ENCODE measurements around the gene NDUFA6.
"Not testable (repeated sequence)": the region's sequence is repeated elsewhere in the genome, so short reads cannot be mapped to it uniquely, and the experiment has no call there.

Gene NDUFA6

DNA sequence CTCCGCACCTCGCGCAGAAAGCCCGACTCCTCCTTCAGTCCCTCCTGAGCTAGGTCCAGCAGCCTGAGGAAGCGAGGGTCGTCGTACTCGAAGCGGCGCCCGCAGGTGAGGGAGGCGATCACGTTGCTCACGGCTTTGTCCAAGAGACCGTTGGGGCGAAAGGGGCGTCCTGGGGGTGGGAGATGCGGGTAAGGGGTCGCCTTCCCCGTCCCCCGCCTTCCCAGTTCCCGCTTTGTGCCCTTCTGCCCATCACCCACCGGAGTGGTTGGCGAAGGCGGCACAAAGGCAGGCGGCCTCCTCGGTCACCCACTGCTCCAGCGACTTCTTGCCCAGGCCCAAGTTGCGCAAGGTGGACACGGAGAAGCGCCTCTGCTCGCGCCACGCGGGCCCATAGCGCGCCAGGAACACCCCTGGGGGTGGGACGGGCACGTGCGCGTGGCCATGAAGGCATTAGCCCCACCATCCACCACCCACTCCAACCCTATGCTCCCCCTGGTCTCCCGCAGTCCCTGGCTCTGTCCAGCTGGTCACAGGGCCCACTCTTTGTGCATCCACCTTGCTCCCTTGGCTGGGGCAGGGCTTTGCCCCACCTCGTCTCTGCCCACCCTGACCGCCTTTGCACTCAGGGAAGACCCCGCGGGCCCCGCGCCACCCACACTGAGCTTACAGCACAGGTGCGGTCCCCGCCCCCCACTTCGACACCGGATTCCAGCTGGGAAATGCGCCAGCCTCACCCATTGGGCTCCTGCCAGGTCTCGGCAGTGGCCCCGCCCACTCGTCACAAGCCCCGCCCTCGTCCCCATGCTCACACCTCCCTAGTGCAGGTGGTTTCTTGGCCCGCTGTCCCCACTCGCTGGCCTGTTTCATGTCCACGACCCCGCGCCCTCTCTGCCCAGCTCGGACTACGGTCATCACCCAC lies 38.5 kb upstream of the NDUFA6 start:
- H3K4me1 ChIP-seq (ENCODE audit: control insufficient read depth, insufficient read depth, low read length); H3K9ac ChIP-seq (ENCODE audit: low read length); H3K36me3 ChIP-seq (ENCODE audit: control insufficient read depth, insufficient read depth, low read length); H3K27me3 ChIP-seq (ENCODE audit: control insufficient read depth, insufficient read depth, low read length); H3K4me3 ChIP-seq (ENCODE audit: low read length); H3K27ac ChIP-seq (ENCODE audit: low read depth, low read length): not testable (repeated sequence)

DNA sequence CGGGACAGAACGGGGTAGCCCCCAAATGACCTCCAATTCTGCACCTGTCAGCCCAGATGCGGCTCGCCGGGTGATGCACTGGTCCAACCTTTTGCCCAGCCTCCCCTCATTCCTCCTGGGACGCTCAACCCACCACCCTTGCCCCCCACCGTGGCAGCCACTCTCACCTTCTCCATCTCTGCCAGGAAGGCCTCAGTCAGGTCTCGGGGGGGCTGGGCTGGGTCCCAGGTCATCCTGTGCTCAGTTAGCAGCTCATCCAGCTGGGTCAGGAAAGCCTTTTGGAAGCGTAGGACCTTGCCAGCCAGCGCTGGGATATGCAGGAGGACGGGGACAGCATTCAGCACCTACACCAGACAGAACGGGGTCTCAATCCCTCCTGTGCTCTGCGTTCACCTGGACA lies 37.4 kb upstream of the NDUFA6 start:
- H3K27me3 ChIP-seq (ENCODE audit: control insufficient read depth, insufficient read depth, low read length); H3K9ac ChIP-seq (ENCODE audit: low read length); H3K4me3 ChIP-seq (ENCODE audit: low read length); H3K4me1 ChIP-seq (ENCODE audit: control insufficient read depth, insufficient read depth, low read length); H3K27ac ChIP-seq (ENCODE audit: low read depth, low read length); H3K36me3 ChIP-seq (ENCODE audit: control insufficient read depth, insufficient read depth, low read length): not testable (repeated sequence)

DNA sequence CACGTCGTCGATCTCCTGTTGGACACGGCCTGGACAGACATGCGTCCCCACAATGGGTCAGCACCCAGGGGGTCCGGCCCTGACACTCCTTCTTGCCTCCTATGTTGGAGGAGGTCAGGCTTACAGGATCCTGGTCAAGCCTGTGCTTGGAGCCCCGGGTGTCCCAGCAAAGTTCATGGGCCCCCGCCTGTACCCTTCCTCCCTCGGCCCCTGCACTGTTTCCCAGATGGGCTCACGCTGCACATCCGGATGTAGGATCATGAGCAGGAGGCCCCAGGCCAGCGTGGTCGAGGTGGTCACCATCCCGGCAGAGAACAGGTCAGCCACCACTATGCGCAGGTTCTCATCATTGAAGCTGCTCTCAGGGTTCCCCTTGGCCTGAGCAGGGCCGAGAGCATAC lies 37.0 kb upstream of the NDUFA6 start:
- Histone ChIP-seq H3K36me3 (ENCODE audit: control insufficient read depth, insufficient read depth, low read length) (no peaks in the 10 kb centered on the region), H3K4me3 (ENCODE audit: low read length) (no peak overlapping the region), H3K9ac (ENCODE audit: low read length) (no peak overlapping the region), H3K4me1 (ENCODE audit: control insufficient read depth, insufficient read depth, low read length) (no peaks in the 10 kb centered on the region), H3K27ac (ENCODE audit: low read depth, low read length) (no peak overlapping the region), H3K27me3 (ENCODE audit: control insufficient read depth, insufficient read depth, low read length) (no peaks in the 10 kb centered on the region)

DNA sequence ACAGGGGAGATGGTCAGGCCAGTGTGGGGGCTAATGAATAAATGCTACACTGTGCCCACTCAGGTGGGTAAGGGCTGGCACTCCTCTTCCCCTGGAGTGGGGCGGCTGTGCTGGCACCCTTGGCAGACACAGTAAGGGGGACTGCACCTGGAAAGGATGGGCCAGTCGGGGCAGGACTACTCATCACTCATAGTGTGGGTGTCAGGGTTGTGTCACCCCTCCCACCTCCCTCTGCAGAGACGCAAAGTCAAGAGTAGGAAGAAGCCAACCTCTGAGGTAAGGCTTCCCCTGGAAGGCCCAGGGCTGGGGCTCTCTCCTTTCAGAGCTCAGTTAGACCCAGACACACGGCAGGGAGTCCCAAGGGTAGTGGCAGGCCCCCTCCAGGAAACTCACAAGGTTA lies 33.0 kb upstream of the NDUFA6 start:
- H3K4me1 ChIP-seq (ENCODE audit: control insufficient read depth, insufficient read depth, low read length); H3K36me3 ChIP-seq (ENCODE audit: control insufficient read depth, insufficient read depth, low read length); H3K27me3 ChIP-seq (ENCODE audit: control insufficient read depth, insufficient read depth, low read length); H3K4me3 ChIP-seq (ENCODE audit: low read length); H3K27ac ChIP-seq (ENCODE audit: low read depth, low read length); H3K9ac ChIP-seq (ENCODE audit: low read length): not testable (repeated sequence)

DNA sequence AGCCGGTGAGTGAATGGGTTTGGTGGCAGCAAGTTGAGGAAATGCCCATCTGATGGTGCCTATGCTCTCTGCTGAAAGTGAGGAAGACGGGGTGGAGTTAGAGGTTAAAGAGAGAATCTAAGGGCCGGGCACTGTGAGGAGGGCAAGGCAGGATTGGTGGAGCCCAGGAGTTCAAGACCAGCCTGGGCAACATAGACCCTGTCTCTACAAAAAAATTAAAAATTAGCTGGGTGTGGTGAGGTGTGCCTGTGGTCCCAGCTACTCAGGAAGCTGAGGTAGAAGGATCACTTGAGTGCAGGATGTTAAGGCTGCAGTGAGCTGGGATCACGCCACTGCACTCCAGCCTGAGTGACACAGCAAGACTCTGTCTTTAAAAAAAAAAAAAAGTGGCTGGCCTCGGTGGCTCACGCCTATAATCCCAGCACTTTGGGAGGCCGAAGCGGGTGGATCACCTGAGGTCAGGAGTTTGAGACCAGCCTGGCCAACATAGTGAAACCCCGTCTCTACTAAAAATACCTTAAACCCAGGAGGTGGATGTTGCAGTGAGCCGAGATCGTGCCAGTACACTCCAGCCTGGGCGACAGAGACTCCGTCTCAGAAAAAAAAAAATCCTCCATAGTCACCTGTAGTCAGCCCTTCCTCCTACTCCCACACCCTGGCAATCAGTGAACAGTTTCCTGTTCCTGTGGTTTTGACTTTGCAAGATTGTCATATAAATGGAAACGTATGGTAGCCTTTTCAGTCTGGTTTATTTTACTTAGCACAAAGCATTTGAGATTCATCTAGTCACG lies 29.9 kb upstream of the NDUFA6 start:
- H3K4me1 ChIP-seq (ENCODE audit: control insufficient read depth, insufficient read depth, low read length); H3K36me3 ChIP-seq (ENCODE audit: control insufficient read depth, insufficient read depth, low read length); H3K9ac ChIP-seq (ENCODE audit: low read length); H3K27me3 ChIP-seq (ENCODE audit: control insufficient read depth, insufficient read depth, low read length); H3K27ac ChIP-seq (ENCODE audit: low read depth, low read length); H3K4me3 ChIP-seq (ENCODE audit: low read length): not testable (repeated sequence)

DNA sequence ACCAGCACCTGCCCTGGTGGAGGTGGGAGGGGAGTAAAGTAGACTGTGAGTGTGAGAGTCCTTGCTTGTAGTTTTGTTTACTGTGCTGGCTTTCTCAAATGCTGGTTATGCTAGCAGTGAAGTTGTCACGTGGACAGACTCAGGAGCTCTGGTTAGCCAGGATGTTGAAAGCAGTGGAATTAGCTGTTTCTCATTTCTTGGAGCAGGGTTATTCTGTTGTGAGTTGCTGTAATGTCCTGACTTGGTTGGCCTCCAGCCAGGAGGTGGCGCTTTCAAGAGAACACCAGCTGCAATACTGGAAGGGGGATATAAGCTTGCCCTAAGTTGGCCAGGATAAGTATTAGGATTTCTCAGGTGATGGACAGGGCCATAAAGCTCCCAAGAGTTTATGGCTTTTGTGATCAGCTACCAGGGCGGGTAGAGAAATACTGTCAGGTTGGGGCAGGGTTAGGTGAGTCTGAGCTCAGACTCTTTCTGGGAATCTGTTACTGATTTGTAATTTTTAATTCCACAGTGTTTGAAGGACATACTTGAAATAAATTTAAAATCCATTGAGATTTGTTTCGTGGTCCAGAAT lies 26.4 kb upstream of the NDUFA6 start:
- H3K27me3 ChIP-seq (ENCODE audit: control insufficient read depth, insufficient read depth, low read length): no peaks in the 10 kb centered on the region
- no peak overlapping the region for H3K9ac ChIP-seq (ENCODE audit: low read length)
- no peak overlapping the region for H3K27ac ChIP-seq (ENCODE audit: low read depth, low read length)
- H3K4me1 ChIP-seq (ENCODE audit: control insufficient read depth, insufficient read depth, low read length): no peaks in the 10 kb centered on the region
- H3K4me3 ChIP-seq (ENCODE audit: low read length): no peak overlapping the region
- H3K36me3 ChIP-seq (ENCODE audit: control insufficient read depth, insufficient read depth, low read length): no peaks in the 10 kb centered on the region

DNA sequence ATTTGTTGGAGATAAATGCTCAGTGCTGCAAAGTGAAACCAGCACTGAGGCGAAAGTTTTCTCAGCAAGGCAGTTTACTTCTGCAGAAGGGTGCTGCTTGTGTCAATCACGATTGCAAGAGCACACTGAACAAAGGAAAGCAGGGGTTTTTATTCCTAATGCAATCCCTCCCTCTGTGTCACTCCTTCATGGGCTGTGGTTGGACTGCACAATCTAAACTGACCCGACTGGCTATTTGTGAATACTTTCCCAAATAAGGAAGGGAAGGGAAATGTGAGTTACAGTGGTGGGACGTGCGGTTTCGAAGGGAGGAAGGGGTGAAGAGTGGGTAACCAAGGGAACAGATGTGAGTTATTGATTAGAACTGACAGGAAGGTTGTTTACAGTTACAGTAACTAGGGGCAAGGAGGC lies 24.9 kb upstream of the NDUFA6 start:
- not testable (repeated sequence) for H3K27ac ChIP-seq (ENCODE audit: low read depth, low read length); H3K27me3 ChIP-seq (ENCODE audit: control insufficient read depth, insufficient read depth, low read length); H3K4me3 ChIP-seq (ENCODE audit: low read length); H3K9ac ChIP-seq (ENCODE audit: low read length); H3K4me1 ChIP-seq (ENCODE audit: control insufficient read depth, insufficient read depth, low read length); H3K36me3 ChIP-seq (ENCODE audit: control insufficient read depth, insufficient read depth, low read length)

DNA sequence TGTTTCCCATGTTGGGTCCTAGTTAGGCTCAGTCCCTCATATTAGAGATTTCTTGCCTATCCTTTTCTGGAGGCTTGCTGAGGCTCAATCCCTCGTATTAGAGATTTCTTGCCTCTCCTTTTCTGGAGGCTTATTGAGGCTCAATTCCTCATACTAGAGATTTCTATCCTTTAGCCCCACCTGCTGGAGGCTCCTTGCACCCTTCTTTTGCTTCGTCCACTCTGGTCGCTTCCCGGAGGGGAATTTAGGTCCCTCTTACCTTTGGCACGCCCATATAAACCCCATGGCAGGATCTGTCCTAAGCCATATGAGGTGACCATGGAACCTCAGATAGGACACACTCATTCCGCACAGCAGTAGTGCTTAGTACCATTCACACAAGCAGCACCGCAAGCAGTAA lies 24.1 kb upstream of the NDUFA6 start:
- Histone ChIP-seq H3K4me1 (ENCODE audit: control insufficient read depth, insufficient read depth, low read length) (no peaks in the 10 kb centered on the region), H3K27ac (ENCODE audit: low read depth, low read length) (no peak overlapping the region), H3K4me3 (ENCODE audit: low read length) (no peak overlapping the region), H3K9ac (ENCODE audit: low read length) (no peak overlapping the region), H3K36me3 (ENCODE audit: control insufficient read depth, insufficient read depth, low read length) (no peaks in the 10 kb centered on the region), H3K27me3 (ENCODE audit: control insufficient read depth, insufficient read depth, low read length) (no peaks in the 10 kb centered on the region)

DNA sequence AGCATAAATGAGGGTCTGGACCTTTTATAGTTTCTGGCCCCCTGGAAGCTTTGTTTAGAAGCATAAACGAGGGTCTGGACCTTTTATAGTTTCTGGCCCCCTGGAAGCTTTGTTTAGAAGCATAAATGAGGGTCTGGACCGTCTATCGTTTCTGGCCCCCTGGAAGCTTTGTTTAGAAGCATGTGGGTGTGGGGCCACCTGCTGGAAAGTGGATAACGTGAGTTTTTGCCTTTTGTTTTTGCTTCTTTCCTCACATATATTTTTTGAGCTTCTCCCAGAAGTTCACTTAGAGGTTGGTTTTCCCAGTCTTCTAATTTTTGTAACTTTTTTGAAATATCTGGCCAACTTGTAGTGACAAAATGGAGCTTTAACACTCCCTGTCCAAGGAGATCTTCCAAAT lies 22.2 kb upstream of the NDUFA6 start:
- not testable (repeated sequence) for H3K9ac ChIP-seq (ENCODE audit: low read length); H3K36me3 ChIP-seq (ENCODE audit: control insufficient read depth, insufficient read depth, low read length); H3K27ac ChIP-seq (ENCODE audit: low read depth, low read length); H3K27me3 ChIP-seq (ENCODE audit: control insufficient read depth, insufficient read depth, low read length); H3K4me1 ChIP-seq (ENCODE audit: control insufficient read depth, insufficient read depth, low read length); H3K4me3 ChIP-seq (ENCODE audit: low read length)

DNA sequence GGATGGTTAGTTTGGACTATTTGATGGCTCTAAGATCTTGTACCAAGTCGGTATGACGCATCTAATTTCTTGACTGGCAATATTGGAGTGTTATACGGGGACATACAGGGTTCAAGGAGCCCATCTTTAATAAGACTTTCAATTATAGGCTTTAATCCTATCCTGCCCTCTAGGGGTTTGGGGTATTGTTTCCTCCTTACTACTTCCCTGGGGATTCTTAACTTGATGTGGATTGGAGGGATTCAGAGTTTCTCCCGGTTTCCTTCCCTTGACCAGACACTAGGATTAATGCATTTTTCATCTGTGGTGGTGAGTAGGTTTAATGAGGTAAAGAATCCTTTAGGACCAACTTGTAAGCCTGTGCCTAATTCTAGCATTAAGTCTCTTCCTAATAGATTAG lies 21.2 kb upstream of the NDUFA6 start:
- no peak overlapping the region for H3K27ac ChIP-seq (ENCODE audit: low read depth, low read length)
- no peak overlapping the region for H3K4me3 ChIP-seq (ENCODE audit: low read length)
- H3K9ac ChIP-seq (ENCODE audit: low read length): no peak overlapping the region
- H3K36me3 ChIP-seq (ENCODE audit: control insufficient read depth, insufficient read depth, low read length): no peaks in the 10 kb centered on the region
- no peaks in the 10 kb centered on the region for H3K4me1 ChIP-seq (ENCODE audit: control insufficient read depth, insufficient read depth, low read length)
- H3K27me3 ChIP-seq (ENCODE audit: control insufficient read depth, insufficient read depth, low read length): no peaks in the 10 kb centered on the region

DNA sequence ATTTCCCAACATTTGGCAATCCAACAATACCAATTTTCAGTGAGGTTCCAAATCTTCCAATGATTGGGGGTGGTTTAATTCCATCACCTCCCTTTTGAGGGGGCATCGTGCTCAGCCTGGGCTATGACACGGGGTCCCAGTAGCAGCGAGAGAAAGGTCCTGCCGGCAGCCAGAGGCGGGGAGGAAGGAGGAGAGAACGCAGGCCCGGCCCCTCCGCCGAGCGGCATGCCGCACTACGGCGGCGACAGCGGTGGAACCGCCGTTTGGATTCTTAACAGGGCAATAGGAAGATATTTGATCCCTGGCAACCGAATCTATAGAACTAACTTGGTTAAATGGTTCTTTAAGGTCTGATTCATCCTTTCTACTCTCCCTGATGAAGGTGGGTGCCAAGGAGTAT lies 18.3 kb upstream of the NDUFA6 start:
- Histone ChIP-seq H3K4me1 (ENCODE audit: control insufficient read depth, insufficient read depth, low read length) (no peaks in the 10 kb centered on the region), H3K4me3 (ENCODE audit: low read length) (no peak overlapping the region), H3K27ac (ENCODE audit: low read depth, low read length) (no peak overlapping the region), H3K27me3 (ENCODE audit: control insufficient read depth, insufficient read depth, low read length) (no peaks in the 10 kb centered on the region), H3K36me3 (ENCODE audit: control insufficient read depth, insufficient read depth, low read length) (no peaks in the 10 kb centered on the region), H3K9ac (ENCODE audit: low read length) (no peak overlapping the region)

DNA sequence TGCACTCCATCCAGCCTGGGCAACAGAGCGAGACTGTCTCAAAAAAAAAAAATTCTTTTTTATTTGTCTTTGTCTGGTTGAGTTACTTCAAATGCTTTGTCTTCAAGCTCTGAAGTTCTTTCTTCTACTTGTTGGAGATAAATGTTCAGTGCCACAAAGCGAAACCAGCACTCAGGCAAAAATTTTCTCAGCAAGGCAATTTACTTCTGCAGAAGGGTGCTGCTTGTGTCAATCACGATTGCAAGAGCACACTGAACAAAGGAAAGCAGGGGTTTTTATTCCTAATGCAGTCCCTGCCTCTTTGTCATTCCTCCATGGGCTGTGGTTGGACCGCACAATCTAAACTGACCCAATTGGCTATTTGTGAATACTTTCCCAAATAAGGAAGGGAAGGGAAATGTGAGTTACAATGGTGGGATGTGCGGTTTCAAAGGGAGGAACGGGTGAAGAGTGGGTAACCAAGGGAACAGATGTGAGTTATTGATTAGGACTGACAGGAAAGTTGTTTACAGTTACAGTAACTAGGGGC lies 13.8 kb upstream of the NDUFA6 start:
- not testable (repeated sequence) for H3K27ac ChIP-seq (ENCODE audit: low read depth, low read length); H3K36me3 ChIP-seq (ENCODE audit: control insufficient read depth, insufficient read depth, low read length); H3K4me1 ChIP-seq (ENCODE audit: control insufficient read depth, insufficient read depth, low read length); H3K4me3 ChIP-seq (ENCODE audit: low read length); H3K9ac ChIP-seq (ENCODE audit: low read length); H3K27me3 ChIP-seq (ENCODE audit: control insufficient read depth, insufficient read depth, low read length)
